ENCODE measurements around the gene DYNC1I2.
"Not testable (repeated sequence)": the region's sequence is repeated elsewhere in the genome, so short reads cannot be mapped to it uniquely, and the experiment has no call there.

Gene DYNC1I2

DNA sequence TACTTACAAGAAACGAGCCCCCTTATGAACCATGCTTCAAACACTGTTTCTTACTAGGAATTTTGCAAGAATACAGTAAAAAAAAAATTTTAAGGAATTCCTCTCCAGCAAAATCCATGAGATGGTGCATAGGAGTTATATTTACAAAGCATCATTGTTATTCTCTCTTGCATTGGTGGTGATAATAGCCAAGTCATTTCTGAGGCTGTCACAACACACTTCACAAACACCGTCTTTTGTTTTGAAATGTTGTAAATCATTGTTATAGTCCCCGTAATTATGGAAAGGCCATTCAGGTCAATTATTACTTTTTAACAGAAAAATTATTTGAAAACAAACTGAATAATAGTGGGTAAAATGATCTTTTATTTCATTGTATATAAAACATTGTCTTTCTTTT lies 60.1 kb downstream of the DYNC1I2 start:
- Histone ChIP-seq H3K27me3 (ENCODE audit: control insufficient read depth in 1 of 2, insufficient read depth in 2 of 2, low read length in 2 of 2) (no peaks in the 10 kb centered on the region), H3K27ac (ENCODE audit: low read depth, low read length) (no peak overlapping the region), H3K4me1 (ENCODE audit: insufficient read depth, low read length) (no peaks in the 10 kb centered on the region), H3K36me3 (ENCODE audit: insufficient read depth, low read length) (peaks cover 52% of the 10 kb centered on the region), H3K9ac (ENCODE audit: low read length) (no peak overlapping the region), H3K9me3 (ENCODE audit: low read length) (no peaks in the 10 kb centered on the region), H3K4me3 (ENCODE audit: low read depth in 1 of 2, low read length in 2 of 2) (no peak overlapping the region)

DNA sequence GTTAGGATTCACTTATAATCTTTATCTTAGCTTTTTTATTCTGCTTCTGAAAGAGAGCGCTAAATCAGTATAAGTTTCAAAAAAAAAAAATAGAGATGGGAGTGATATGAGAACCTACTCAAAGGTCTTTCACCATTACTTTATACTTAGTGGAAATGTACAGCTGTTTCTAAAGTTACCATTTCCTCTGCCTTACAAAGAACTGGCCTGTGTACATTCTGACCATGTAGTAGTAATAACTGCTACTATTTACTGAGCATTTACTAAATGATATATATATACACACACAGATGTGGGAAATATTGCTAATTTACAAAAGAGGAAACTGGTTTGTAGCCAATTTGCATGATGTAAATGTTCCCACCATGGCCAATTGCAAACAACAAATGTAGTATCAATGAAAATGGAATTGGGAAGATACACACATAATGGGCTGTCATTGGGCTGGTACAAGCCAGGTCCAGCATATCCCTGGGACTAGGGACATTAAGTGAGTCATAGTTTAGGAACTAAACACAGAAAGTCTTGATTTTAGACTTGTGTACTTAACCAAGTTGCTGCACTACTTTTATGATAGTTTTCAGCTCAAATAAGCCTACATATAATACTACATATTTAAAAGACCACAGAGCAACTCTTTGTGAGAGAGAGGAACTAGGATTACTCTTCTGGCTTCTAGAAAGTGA lies 67.1 kb downstream of the DYNC1I2 start:
- no peaks in the 10 kb centered on the region for H3K9me3 ChIP-seq (ENCODE audit: low read length)
- H3K9ac ChIP-seq (ENCODE audit: low read length), result no peak overlapping the region
- no peaks in the 10 kb centered on the region for H3K4me1 ChIP-seq (ENCODE audit: insufficient read depth, low read length)
- no peak overlapping the region for H3K4me3 ChIP-seq (ENCODE audit: low read depth in 1 of 2, low read length in 2 of 2)
- no peaks in the 10 kb centered on the region for H3K27me3 ChIP-seq (ENCODE audit: control insufficient read depth in 1 of 2, insufficient read depth in 2 of 2, low read length in 2 of 2)
- H3K36me3 ChIP-seq (ENCODE audit: insufficient read depth, low read length), result peaks cover 25% of the 10 kb centered on the region
- no peak overlapping the region for H3K27ac ChIP-seq (ENCODE audit: low read depth, low read length)

DNA sequence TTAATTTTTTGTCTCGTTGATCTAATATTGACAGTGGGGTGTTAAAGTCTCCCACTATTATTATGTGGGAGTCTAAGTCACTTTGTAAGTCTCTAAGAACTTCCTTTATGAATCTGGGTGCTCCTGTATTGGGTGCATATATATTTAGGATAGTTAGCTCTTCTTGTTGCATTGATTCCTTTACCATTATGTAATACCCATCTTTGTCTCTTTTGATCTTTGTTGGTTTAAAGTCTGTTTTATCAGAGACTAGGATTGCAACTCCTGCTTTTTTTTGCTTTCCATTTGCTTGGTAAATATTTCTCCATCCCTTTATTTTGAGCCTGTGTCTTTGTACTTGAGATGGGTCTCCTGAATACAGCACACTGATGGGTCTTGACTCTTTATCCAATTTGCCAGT lies 71.5 kb downstream of the DYNC1I2 start:
- not testable (repeated sequence) for H3K4me1 ChIP-seq (ENCODE audit: insufficient read depth, low read length); H3K4me3 ChIP-seq (ENCODE audit: low read depth in 1 of 2, low read length in 2 of 2); H3K27ac ChIP-seq (ENCODE audit: low read depth, low read length); H3K9ac ChIP-seq (ENCODE audit: low read length); H3K27me3 ChIP-seq (ENCODE audit: control insufficient read depth in 1 of 2, insufficient read depth in 2 of 2, low read length in 2 of 2); H3K9me3 ChIP-seq (ENCODE audit: low read length); H3K36me3 ChIP-seq (ENCODE audit: insufficient read depth, low read length)

DNA sequence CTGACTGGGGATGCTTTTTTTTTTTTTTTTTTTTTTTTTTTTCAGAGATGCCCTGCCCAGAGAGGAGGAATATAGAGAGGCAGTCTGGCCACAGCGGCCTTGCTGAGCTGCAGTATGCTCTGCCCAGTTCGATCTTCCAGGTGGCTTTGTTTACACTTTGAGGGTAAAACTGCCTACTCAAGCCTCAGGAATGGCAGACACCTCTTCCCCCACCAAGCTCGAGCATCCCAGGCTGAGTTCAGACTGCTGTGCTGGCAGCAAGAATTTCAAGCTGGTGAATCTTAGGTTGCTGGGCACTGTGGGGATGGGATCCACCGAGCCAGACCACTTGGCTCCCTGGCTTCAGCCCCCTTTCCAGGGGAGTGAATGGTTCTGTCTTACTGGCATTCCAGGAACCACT lies 73.9 kb downstream of the DYNC1I2 start:
- H3K4me3 ChIP-seq (ENCODE audit: low read depth in 1 of 2, low read length in 2 of 2); H3K27me3 ChIP-seq (ENCODE audit: control insufficient read depth in 1 of 2, insufficient read depth in 2 of 2, low read length in 2 of 2); H3K27ac ChIP-seq (ENCODE audit: low read depth, low read length); H3K9ac ChIP-seq (ENCODE audit: low read length); H3K4me1 ChIP-seq (ENCODE audit: insufficient read depth, low read length); H3K36me3 ChIP-seq (ENCODE audit: insufficient read depth, low read length); H3K9me3 ChIP-seq (ENCODE audit: low read length): not testable (repeated sequence)

DNA sequence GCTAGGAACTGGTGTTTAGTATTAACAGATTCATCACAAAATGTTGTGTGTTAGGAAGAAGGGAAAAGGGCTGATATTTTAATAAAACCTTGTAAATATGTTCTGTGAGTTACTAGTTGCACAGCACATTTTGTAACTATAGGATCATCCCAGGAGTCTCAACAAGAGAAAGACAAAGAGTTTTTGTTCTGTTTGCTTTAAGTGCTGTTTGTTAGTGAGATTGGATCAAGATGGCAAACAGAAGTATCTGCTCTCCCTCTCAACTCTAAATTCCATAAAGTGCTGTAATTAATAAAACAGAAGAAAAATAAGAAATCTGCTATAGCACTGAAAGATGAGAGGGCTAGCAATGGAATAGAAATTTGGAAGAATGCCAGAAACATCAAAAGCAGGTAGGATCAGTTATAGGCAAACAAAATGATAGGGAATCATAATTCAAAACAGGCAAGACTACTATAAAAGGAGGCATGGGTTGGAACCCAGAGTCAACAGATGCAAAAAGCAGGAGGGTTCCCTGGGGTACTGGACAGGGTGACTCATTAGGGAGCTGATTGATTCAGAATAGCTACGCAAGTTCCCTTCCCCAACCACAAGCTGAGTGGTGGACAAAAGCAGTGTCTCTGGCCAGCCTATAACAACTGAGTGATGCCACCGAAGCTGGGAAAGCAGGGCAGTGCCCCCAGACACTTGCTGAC lies 75.8 kb downstream of the DYNC1I2 start:
- H3K4me1 ChIP-seq (ENCODE audit: insufficient read depth, low read length), result no peaks in the 10 kb centered on the region
- no peaks in the 10 kb centered on the region for H3K9me3 ChIP-seq (ENCODE audit: low read length)
- peaks cover 7% of the 10 kb centered on the region for H3K36me3 ChIP-seq (ENCODE audit: insufficient read depth, low read length)

DNA sequence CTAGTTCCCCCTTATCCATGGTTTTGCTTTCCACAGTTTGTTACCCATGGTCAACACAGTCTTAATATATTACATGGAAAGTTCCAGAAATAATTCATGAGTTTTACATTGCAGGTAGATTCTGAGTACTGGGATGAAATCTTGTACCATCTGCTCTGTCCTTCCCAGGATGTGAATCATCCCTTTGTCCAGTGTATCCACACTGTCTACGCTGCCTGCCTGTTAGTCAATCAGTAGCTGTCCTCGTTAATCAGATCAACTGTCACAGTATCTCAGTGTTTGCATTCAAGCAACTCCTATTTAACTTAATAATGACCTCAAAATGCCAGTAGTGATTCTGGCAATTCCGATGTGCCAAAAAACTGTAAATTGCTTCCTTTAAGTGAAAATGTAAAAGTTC lies 76.3 kb downstream of the DYNC1I2 start:
- H3K9me3 ChIP-seq (ENCODE audit: low read length), result no peaks in the 10 kb centered on the region
- no peak overlapping the region for H3K27ac ChIP-seq (ENCODE audit: low read depth, low read length)
- peaks cover 7% of the 10 kb centered on the region for H3K36me3 ChIP-seq (ENCODE audit: insufficient read depth, low read length)
- no peak overlapping the region for H3K9ac ChIP-seq (ENCODE audit: low read length)
- H3K4me3 ChIP-seq (ENCODE audit: low read depth in 1 of 2, low read length in 2 of 2), result no peak overlapping the region
- no peaks in the 10 kb centered on the region for H3K27me3 ChIP-seq (ENCODE audit: control insufficient read depth in 1 of 2, insufficient read depth in 2 of 2, low read length in 2 of 2)
- no peaks in the 10 kb centered on the region for H3K4me1 ChIP-seq (ENCODE audit: insufficient read depth, low read length)

More for the DNA sequence above, 75.8 kb downstream of the DYNC1I2 start:
- Histone ChIP-seq H3K4me3 (ENCODE audit: low read depth in 1 of 2, low read length in 2 of 2) (no peak overlapping the region), H3K27ac (ENCODE audit: low read depth, low read length) (no peak overlapping the region), H3K27me3 (ENCODE audit: control insufficient read depth in 1 of 2, insufficient read depth in 2 of 2, low read length in 2 of 2) (no peaks in the 10 kb centered on the region), H3K9ac (ENCODE audit: low read length) (no peak overlapping the region)

DNA sequence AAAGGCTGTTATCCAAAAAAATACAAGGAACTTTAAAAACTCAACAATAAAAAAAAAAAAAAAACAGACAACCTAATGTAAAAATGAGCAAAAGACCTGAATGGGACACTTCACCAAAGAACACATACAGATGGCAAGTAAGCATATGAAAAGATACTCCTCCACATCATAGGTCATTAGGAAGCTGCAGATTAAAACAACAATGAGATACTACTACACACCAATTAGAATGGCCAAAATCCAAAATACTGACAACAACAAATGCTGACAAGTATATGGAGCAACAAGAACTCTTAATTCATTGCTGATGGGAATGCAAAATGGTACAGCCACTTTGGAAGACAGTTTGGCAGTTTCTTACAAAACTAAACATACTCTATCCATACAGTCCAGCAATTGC lies 84.2 kb downstream of the DYNC1I2 start:
- Histone ChIP-seq H3K36me3 (ENCODE audit: insufficient read depth, low read length) (no peaks in the 10 kb centered on the region), H3K27ac (ENCODE audit: low read depth, low read length) (no peak overlapping the region), H3K9me3 (ENCODE audit: low read length) (no peaks in the 10 kb centered on the region), H3K9ac (ENCODE audit: low read length) (no peak overlapping the region), H3K27me3 (ENCODE audit: control insufficient read depth in 1 of 2, insufficient read depth in 2 of 2, low read length in 2 of 2) (no peaks in the 10 kb centered on the region), H3K4me3 (ENCODE audit: low read depth in 1 of 2, low read length in 2 of 2) (no peak overlapping the region), H3K4me1 (ENCODE audit: insufficient read depth, low read length) (no peaks in the 10 kb centered on the region)

DNA sequence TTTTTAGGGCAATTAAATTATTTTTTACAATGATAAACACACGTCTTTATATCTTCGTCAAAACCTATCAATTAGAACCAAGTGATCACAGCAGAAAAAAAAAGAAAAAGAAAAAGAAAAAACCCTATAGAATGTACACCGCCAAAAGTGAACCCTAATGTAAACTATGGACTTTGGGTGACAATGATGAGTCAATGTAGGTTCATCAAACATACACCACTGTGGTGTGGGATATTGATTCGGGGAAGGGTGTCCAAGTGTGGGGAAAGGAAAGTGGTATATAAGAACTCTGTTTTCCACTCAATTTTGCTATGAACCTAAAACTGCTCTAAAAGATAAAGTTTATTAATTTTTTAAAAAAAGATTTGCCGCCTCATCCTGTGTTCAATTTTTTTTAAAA lies 85.1 kb downstream of the DYNC1I2 start:
- Histone ChIP-seq H3K4me1 (ENCODE audit: insufficient read depth, low read length) (no peaks in the 10 kb centered on the region), H3K27ac (ENCODE audit: low read depth, low read length) (no peak overlapping the region), H3K4me3 (ENCODE audit: low read depth in 1 of 2, low read length in 2 of 2) (no peak overlapping the region), H3K9me3 (ENCODE audit: low read length) (no peaks in the 10 kb centered on the region), H3K36me3 (ENCODE audit: insufficient read depth, low read length) (no peaks in the 10 kb centered on the region), H3K27me3 (ENCODE audit: control insufficient read depth in 1 of 2, insufficient read depth in 2 of 2, low read length in 2 of 2) (no peaks in the 10 kb centered on the region), H3K9ac (ENCODE audit: low read length) (no peak overlapping the region)

DNA sequence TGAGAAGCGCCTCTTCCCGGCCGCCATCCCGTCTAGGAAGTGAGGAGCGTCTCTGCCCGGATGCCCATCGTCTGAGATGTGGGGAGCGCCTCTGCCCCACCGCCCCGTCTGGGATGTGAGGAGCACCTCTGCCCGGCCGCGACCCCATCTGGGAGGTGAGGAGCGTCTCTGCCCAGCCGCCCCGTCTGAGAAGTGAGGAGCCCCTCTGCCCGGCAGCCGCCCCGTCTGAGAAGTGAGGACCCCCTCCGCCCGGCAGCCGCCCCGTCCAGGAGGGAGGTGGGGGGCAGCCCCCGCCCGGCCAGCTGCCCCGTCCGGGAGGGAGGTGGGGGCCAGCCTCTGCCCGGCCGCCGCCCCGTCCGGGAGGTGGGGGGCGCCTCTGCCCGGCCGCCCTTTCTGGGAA lies 87.3 kb downstream of the DYNC1I2 start:
- not testable (repeated sequence) for H3K27ac ChIP-seq (ENCODE audit: low read depth, low read length); H3K9me3 ChIP-seq (ENCODE audit: low read length); H3K4me3 ChIP-seq (ENCODE audit: low read depth in 1 of 2, low read length in 2 of 2); H3K27me3 ChIP-seq (ENCODE audit: control insufficient read depth in 1 of 2, insufficient read depth in 2 of 2, low read length in 2 of 2); H3K36me3 ChIP-seq (ENCODE audit: insufficient read depth, low read length); H3K9ac ChIP-seq (ENCODE audit: low read length); H3K4me1 ChIP-seq (ENCODE audit: insufficient read depth, low read length)

DNA sequence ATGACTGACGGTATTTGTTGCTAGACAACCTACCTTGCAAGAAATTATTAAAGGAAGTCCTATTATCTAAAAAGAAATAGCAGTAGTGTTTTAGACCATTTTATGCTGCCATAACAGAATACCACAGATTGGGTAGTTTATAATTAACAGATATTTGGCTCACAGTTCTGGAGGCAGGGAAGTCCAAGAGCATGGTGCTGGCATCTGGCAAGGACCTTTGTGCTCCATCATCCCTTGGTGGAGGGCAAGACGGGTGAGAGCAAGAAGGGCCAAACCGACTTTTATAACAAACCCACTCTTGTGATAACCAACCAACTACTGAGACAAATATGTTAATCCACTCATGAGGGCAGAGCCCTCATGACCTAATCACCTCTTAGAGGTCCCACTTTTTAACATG lies 91.2 kb downstream of the DYNC1I2 start:
- no peak overlapping the region for H3K9ac ChIP-seq (ENCODE audit: low read length)
- no peaks in the 10 kb centered on the region for H3K27me3 ChIP-seq (ENCODE audit: control insufficient read depth in 1 of 2, insufficient read depth in 2 of 2, low read length in 2 of 2)
- H3K27ac ChIP-seq (ENCODE audit: low read depth, low read length), result no peak overlapping the region
- peaks cover 4% of the 10 kb centered on the region for H3K36me3 ChIP-seq (ENCODE audit: insufficient read depth, low read length)
- H3K9me3 ChIP-seq (ENCODE audit: low read length), result no peaks in the 10 kb centered on the region
- H3K4me3 ChIP-seq (ENCODE audit: low read depth in 1 of 2, low read length in 2 of 2), result no peak overlapping the region
- H3K4me1 ChIP-seq (ENCODE audit: insufficient read depth, low read length), result no peaks in the 10 kb centered on the region

DNA sequence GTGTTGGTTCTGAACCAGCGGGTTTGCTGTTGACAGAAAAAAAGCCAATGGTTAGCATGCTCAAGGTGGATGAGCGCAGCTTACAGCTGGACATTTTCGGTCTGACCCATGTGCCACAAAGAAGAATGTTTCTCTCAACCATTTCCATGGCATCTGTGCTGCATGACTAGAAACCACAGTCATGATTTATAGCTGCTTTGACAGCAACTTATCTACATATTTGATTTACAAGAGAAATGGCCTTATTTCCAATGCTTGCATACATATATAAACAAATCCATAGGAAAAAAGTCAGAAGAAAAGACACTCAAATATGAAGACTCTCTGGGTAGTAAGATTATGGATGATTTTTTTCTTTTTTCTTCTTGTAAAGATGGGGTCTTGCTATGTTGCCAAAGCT lies 98.2 kb downstream of the DYNC1I2 start:
- Histone ChIP-seq H3K9me3 (ENCODE audit: low read length) (no peaks in the 10 kb centered on the region), H3K27ac (ENCODE audit: low read depth, low read length) (no peak overlapping the region), H3K9ac (ENCODE audit: low read length) (no peak overlapping the region), H3K4me3 (ENCODE audit: low read depth in 1 of 2, low read length in 2 of 2) (no peak overlapping the region), H3K36me3 (ENCODE audit: insufficient read depth, low read length) (peaks cover 38% of the 10 kb centered on the region), H3K4me1 (ENCODE audit: insufficient read depth, low read length) (no peaks in the 10 kb centered on the region), H3K27me3 (ENCODE audit: control insufficient read depth in 1 of 2, insufficient read depth in 2 of 2, low read length in 2 of 2) (no peaks in the 10 kb centered on the region)
